Activated T-helper 1 cell treated with anti-CD3 and anti-CD28 coated beads, Interleukin-2, amount 50 U/mL, for 16 hours (primary cell): ENCODE results near the gene MAS1L.

Source experiments
- DNase-seq, 2 donors: peaks; one replicate each; pipeline ENCODE4 v3.0.0-alpha.2; 2020; ENCODE audit warnings: low read depth in 1 of 2, low spot score in 1 of 2

Gene MAS1L

DNA sequence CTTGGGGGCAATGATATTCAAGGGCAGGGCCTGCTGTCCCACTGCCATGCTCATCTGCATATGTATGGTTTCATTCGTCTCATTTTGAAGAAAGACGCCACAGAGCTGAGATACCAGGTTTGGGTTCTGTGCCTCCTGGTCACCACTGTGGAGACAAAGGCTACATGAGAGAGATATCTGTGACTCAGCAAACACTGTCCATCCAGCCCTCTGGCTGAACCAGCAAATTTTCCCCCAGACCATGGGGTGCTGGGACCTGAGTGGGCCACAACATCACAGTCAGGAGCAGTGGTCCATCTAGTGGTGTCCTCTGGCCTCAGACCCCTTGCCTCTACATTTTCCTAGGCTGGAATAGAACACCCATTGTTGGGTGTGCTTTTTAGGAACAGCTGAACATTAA is at the start of gene MAS1L:
TSS of gene MAS1L (minus strand) at position 297 of the 400 bp plus-strand sequence. CDS start at position 243, 54 bp downstream.
- DNase-seq: no peak

GRCh38 chr6:29532320-29532951 is 44.7 kb upstream of the MAS1L start:
- DNase-seq: no peak

DNA sequence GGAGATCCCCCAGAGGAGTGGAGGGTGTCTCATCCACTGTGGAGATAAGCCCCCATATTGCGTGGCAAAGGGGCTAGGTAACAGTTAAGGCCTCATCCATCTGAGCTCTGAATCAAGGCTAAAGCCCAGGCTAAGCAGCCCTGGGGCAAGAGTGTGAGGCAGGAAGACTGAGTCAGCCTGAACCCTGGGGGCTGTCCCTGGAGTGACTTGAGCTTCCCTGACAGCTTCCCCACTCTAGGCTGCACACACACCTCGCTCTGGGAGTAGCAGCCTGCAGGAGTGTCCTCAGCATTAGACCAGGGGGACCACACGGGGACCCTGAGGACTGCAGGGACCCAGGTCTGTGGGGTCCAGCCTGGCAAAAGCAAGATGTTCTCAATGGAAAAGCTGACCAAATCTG is 43.9 kb upstream of the MAS1L start:
- DNase-seq: no peak

DNA sequence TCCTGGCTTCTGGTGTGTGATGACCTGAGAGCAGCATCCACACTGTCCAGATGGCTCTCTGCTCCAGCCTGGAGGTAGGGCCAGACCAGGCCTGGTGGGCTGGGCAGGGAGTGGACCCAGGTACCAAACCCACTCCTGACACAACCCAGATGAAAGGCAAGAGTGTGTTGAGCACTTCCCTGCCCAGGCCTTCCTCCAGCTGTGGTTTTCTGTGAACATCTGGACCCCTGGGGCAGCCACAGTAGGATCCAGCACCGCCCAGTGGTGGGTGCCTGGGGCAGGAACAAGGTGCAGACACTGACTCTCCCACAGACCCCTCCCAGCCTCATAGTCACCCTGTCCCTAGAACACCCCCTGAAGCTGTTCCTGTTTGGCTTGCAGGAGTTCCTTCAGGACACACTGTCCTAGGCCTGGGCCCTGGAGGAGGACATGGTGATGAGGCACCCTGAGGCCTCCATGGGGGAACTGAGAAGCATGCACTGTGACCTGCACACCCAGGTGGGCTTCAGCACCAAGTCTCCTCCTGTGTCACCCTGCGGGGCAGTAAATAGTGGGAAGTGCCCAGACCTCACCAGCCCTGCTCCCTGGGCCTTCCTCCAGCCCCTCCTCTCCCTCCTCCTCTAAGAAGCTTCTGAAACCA is 43.0 kb upstream of the MAS1L start:
- no peak for DNase-seq

DNA sequence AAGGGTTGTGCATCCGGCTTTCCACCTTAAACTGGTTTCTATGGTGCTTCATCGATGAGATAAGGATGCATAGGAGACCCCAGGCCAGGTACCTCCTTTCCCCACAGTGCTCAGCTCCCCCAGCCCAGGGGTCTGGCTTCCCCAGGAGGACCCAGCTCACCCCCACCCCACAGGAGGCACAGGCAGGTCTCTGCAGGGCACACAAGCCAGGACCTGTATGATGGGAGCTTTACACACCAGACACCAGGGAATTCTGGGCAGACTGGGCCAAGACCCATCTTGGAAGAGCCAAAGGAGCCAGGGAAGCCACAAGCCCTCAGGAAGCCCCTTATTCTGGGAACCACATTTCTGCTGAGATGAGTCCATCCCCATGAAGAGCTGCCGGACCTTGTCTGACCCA is 42.2 kb upstream of the MAS1L start:
- DNase-seq: no peak

DNA sequence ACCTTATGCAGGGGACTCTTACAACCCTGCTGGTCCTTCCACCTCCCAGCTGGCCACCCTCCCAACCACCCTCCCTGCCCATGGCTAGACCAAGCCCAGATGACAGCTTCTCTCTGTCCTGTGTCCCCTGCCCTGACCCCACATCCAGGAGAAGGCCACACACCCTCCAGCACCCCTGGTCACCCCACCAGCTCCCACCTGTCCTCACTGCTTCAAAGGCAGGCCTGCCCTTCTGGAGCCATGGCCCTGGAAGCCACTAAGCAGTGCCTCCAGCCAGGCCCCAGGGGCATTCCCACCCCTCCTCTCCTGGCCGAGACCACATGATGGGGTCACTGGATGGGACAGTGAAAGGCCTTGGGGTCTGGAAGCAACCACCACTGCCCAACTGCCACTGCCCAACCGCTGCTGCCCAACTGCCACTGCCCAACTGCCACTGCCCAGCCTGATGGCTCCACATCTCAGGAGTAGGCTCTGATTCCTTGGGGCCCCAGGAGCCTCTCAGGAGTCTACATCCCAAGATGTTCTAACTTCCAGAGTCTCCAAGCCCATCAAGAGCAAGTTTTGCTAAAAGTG is 41.3 kb upstream of the MAS1L start:
- DNase-seq: no peak

GRCh38 chr6:29528300-29528931 is 40.7 kb upstream of the MAS1L start:
- no peak for DNase-seq

- no peak for DNase-seq
Observed at GRCh38 chr6:29527564-29527963, 39.8 kb upstream of the MAS1L start.

GRCh38 chr6:29527126-29527525 is 39.4 kb upstream of the MAS1L start:
- no peak for DNase-seq

DNA sequence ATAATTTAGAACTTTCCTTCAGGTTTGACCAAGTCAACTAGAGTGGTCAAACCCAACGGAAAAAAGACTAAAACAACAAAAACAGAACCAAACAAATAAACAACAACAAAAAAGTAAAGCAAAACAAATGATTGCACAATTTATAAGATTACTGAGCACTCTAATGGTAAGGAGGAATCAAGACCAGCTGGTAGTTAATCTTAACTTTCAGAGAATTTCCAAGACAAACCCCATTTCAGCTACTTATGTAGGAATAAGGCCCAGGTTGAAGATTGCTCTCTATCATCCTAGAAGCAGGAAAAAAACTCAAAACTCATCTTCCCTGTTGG is 37.5 kb upstream of the MAS1L start:
- DNase-seq: no peak

- DNase-seq: no peak
Observed at GRCh38 chr6:29524444-29525310, 36.9 kb upstream of the MAS1L start.

DNA sequence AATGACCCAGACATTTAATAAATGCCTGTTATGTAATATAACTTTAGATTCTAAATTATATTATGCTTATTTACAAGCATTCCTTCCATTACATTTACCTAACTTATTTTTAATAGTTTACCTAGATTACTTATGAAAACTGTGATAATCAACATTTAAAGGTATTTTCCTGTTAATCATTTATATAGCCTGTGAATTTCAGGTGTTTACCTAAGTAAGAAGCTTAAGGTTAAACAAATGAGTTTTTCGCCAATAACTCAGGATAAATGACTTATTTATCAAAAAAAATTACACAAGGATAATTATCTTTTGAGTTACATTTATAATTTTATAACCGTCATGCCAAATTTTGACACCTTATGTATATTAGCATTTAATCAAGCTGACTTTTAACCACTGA is 36.3 kb upstream of the MAS1L start:
- DNase-seq: no peak

- DNase-seq: no peak
Observed at GRCh38 chr6:29522227-29522626, 34.5 kb upstream of the MAS1L start.

GRCh38 chr6:29521006-29521680 is 33.4 kb upstream of the MAS1L start:
- no peak for DNase-seq

DNA sequence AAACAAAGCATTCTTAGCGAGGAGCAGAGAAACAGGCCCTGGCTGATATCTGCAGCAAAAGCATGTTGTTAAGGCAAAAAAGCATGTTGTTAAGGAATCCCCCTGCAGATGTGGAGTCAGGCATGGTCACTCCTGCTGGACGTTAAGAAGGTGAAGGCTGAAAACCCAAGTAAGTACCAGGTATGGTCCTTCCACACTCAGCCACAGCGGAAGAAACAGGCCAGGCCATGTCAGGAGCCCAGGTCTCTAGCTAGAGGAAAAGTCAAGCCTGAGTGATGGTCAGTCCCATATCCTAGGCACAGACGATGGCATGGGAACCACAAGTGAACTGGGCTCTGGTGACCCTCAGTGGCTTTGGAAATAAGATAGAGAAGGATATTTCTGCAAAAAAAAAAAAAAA is 32.5 kb upstream of the MAS1L start:
- no peak for DNase-seq

GRCh38 chr6:29519291-29520010 is 31.7 kb upstream of the MAS1L start:
- DNase-seq: no peak

DNA sequence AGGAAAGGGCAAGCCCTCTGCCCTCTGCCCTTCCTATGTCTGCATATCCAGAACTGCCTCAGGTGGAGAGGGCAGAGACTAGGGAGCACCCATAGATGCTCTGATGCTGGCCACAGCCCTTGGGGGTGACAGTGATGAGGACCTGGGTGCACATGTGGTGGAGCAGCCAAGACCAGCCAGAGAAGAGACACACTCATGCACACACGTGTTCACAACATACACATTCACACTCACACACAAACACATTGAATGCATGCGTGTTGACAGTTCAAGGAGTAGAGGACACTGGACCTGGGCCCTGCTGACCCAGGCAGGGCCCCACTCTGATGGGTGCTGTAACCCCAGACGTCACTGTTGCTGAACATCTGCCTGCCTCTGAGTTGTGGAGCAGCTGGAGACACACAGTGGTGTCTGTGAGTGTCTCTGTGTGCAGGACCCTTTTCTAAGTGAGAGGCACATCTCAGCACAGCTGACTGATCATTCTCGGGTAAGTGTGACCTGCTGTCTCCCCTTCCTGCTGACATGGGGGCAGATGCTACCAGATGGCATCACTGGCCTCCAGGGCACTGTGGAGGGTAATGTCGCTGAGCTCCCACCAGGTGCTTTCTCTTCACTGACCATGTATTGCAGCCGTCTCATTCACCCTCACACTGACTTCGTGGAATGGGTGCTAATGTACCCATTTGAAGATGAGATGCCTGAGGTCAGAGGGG is 30.1 kb upstream of the MAS1L start:
- no peak for DNase-seq

DNA sequence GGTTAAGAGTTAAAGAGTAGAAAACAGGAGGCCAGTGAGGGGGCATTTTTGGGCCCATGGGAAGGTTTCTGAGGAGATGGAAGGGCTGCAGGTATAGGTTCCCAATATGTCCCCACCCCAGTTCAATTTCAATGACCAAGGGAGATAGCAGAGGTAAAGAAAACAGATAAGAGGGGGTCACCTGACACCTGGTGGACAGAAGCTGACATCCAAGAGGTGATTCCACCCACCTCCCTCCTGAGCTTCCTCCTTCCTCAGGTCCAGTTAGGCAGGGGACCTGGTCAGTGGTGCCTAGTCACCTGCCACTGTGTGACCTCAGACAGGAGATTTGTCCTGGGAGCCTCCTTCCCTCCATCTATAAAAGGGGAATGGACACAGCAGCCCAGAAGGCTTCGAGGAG is 29.5 kb upstream of the MAS1L start:
- no peak for DNase-seq

GRCh38 chr6:29516108-29516507 is 28.4 kb upstream of the MAS1L start:
- DNase-seq: no peak
